Ishikawa (cell line): Measurements from ENCODE around the gene SDHB.

ENCODE experiments used
- CEBPB ChIP-seq: IDR thresholded peaks from 2 replicates; pipeline ENCODE4 v1.6.1; 2012
- CREB1 ChIP-seq: IDR thresholded peaks from 2 replicates; pipeline ENCODE4 v1.6.1; 2012; ENCODE audit warnings: low read depth
- EP300 ChIP-seq: IDR thresholded peaks from 2 replicates; pipeline ENCODE4 v1.6.1; 2012; ENCODE audit warnings: borderline replicate concordance
- RAD21 ChIP-seq: IDR thresholded peaks from 2 replicates; pipeline ENCODE4 v1.6.1; 2012; ENCODE audit warnings: low read depth
- ZBTB7A ChIP-seq: IDR thresholded peaks from 2 replicates; pipeline ENCODE4 v1.6.1; 2012; ENCODE audit warnings: low read depth
- TF ChIP-seq, protein P1 (sequence below): IDR thresholded peaks from 2 replicates; pipeline ENCODE4 v1.6.1; 2012
- TF ChIP-seq, protein P2 (sequence below): IDR thresholded peaks from 2 replicates; pipeline ENCODE4 v1.6.1; 2012; ENCODE audit warnings: low read depth, mild to moderate bottlenecking

DNA sequence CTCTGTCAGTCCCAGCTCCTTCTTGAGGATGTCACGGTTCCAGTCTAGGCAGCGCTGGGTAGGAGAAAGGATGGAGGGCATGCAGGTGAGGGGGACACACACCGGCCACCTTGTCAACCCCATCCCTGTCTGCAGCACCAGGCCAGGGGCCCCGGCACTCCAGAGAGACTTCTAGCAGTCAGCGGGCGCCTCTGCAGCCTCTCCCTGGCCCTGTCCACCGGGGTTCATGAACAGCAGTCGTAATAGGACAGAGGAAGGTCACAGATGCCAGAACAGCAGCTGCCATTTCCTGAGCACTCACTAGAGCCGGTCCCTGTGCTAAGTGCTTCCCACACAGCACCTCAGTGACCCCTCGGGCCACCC is 16.3 kb upstream of the SDHB start:
- TF ChIP-seq, protein P1, sequence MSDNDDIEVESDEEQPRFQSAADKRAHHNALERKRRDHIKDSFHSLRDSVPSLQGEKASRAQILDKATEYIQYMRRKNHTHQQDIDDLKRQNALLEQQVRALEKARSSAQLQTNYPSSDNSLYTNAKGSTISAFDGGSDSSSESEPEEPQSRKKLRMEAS, result no peak
- no peak for TF ChIP-seq CREB1
- TF ChIP-seq EP300, result no peak
- no peak for TF ChIP-seq ZBTB7A
- TF ChIP-seq, protein P2, sequence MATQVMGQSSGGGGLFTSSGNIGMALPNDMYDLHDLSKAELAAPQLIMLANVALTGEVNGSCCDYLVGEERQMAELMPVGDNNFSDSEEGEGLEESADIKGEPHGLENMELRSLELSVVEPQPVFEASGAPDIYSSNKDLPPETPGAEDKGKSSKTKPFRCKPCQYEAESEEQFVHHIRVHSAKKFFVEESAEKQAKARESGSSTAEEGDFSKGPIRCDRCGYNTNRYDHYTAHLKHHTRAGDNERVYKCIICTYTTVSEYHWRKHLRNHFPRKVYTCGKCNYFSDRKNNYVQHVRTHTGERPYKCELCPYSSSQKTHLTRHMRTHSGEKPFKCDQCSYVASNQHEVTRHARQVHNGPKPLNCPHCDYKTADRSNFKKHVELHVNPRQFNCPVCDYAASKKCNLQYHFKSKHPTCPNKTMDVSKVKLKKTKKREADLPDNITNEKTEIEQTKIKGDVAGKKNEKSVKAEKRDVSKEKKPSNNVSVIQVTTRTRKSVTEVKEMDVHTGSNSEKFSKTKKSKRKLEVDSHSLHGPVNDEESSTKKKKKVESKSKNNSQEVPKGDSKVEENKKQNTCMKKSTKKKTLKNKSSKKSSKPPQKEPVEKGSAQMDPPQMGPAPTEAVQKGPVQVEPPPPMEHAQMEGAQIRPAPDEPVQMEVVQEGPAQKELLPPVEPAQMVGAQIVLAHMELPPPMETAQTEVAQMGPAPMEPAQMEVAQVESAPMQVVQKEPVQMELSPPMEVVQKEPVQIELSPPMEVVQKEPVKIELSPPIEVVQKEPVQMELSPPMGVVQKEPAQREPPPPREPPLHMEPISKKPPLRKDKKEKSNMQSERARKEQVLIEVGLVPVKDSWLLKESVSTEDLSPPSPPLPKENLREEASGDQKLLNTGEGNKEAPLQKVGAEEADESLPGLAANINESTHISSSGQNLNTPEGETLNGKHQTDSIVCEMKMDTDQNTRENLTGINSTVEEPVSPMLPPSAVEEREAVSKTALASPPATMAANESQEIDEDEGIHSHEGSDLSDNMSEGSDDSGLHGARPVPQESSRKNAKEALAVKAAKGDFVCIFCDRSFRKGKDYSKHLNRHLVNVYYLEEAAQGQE, result no peak
- no peak for TF ChIP-seq CEBPB
- TF ChIP-seq RAD21, result no peak
